Liver (tissue), 9 donors: ENCODE measurements around the gene BMAL1. TPM values are rescaled to one million over a fixed set of nuclear protein-coding genes. Genes with fewer than 3 reads are reported as not detected.

Experiments used
- DNase-seq: peaks from one replicate; pipeline ENCODE4 v3.0.0-alpha.2; 2017; ENCODE audit warnings: low spot score
- H3K27ac ChIP-seq, 2 donors: one replicate each; pipeline ENCODE4 v1.7.0; 2013; ENCODE audit warnings: inconsistent platforms in 2 of 2, low read length in 2 of 2, control low read depth in 1 of 2, low read depth in 1 of 2, mild to moderate bottlenecking in 1 of 2
- H3K27me3 ChIP-seq, 4 donors: one replicate each; pipeline versions ENCODE4 v1.6.1 to v1.7.0; 2013; ENCODE audit warnings: low read length in 3 of 4, inconsistent platforms in 1 of 4, mild to moderate bottlenecking in 1 of 4, moderate library complexity in 1 of 4; ENCODE audit not compliant: control insufficient read depth in 4 of 4, insufficient read depth in 4 of 4
- H3K36me3 ChIP-seq, 4 donors: one replicate each; pipeline versions ENCODE4 v1.6.1 to v1.7.0; 2013; ENCODE audit warnings: low read length in 3 of 4, mild to moderate bottlenecking in 3 of 4, low read depth in 1 of 4, moderate library complexity in 1 of 4; ENCODE audit not compliant: control insufficient read depth in 4 of 4, insufficient read depth in 3 of 4
- H3K4me1 ChIP-seq, 4 donors: one replicate each; pipeline versions ENCODE4 v1.6.1 to v1.7.0; 2013; ENCODE audit warnings: low read length in 3 of 4, mild to moderate bottlenecking in 3 of 4, moderate library complexity in 1 of 4; ENCODE audit not compliant: control insufficient read depth in 4 of 4, insufficient read depth in 4 of 4
- H3K4me3 ChIP-seq, 3 donors: one replicate each; pipeline versions ENCODE4 v1.6.1 to v1.7.0; 2013; ENCODE audit warnings: low read length in 3 of 3, control low read depth in 1 of 3, low read depth in 1 of 3, mild to moderate bottlenecking in 1 of 3
- H3K9ac ChIP-seq, 2 donors: one replicate each; pipeline ENCODE4 v1.7.0; 2013; ENCODE audit warnings: low read length in 2 of 2, mild to moderate bottlenecking in 2 of 2, moderate library complexity in 2 of 2, control low read depth in 1 of 2, low read depth in 1 of 2
- H3K9me3 ChIP-seq, 4 donors: one replicate each; pipeline versions ENCODE4 v1.6.1 to v1.7.0; 2013; ENCODE audit warnings: low read length in 3 of 4; ENCODE audit not compliant: control insufficient read depth in 4 of 4
- EGR1 ChIP-seq, 2 donors: IDR thresholded peaks; 2 replicates each; pipeline ENCODE4 v1.6.1; 2016 to 2018; ENCODE audit warnings: antibody characterized with exemption in 2 of 2, low read depth in 2 of 2
- FOXA1 ChIP-seq: IDR thresholded peaks from 2 replicates; pipeline ENCODE4 v1.6.1; 2016; ENCODE audit warnings: antibody characterized with exemption
- GABPA ChIP-seq, 2 donors: IDR thresholded peaks in 1 of 2; conservative IDR thresholded peaks in 1 of 2; 2 replicates each; pipeline ENCODE4 v1.6.1; 2016; ENCODE audit warnings: antibody characterized with exemption in 2 of 2, mild to moderate bottlenecking in 1 of 2, moderate library complexity in 1 of 2
- HNF4G ChIP-seq: IDR thresholded peaks from 2 replicates; pipeline ENCODE4 v1.6.1; 2016; ENCODE audit warnings: antibody characterized with exemption
- JUND ChIP-seq, 2 donors: IDR thresholded peaks; 2 replicates each; pipeline ENCODE4 v1.6.1; 2016; ENCODE audit warnings: antibody characterized with exemption in 2 of 2
- NR2F2 ChIP-seq: IDR thresholded peaks from 2 replicates; pipeline ENCODE4 v1.6.1; 2016; ENCODE audit warnings: antibody characterized with exemption
- REST ChIP-seq: IDR thresholded peaks from 2 replicates; pipeline ENCODE4 v1.6.1; 2016; ENCODE audit warnings: antibody characterized with exemption, mild to moderate bottlenecking
- RXRA ChIP-seq, 2 donors: IDR thresholded peaks; 2 replicates each; pipeline ENCODE4 v1.6.1; 2017 to 2018; ENCODE audit warnings: antibody characterized with exemption in 2 of 2, mild to moderate bottlenecking in 1 of 2
- SP1 ChIP-seq: IDR thresholded peaks from 2 replicates; pipeline ENCODE4 v1.6.1; 2018; ENCODE audit warnings: antibody characterized with exemption, mild to moderate bottlenecking
- TAF1 ChIP-seq: conservative IDR thresholded peaks from 2 replicates; pipeline ENCODE4 v1.6.1; 2016; ENCODE audit warnings: antibody characterized with exemption, mild to moderate bottlenecking
- YY1 ChIP-seq: IDR thresholded peaks from 2 replicates; pipeline ENCODE4 v1.6.1; 2016; ENCODE audit warnings: antibody characterized with exemption, mild to moderate bottlenecking
- WGBS: extraction: QIAGEN DNeasy Blood & Tissue Kit; methylation state at CpG from one replicate; pipeline ENCODE4 v1.1.7; 2013; 5-methylcytosine and 5-hydroxymethylcytosine counted together
- polyA plus RNA-seq, 2 donors: library from polyadenylated mRNA; stranded (reverse) in 1 of 2; unstranded in 1 of 2; fragments of 200-250 nt in 1 of 2; fragments of >200 nt in 1 of 2; fragmentation: Nextera tagmentation in 1 of 2; extraction: Ambion mirVana in 1 of 2; gene quantifications; one replicate each; pipeline versions ENCODE4 v1.2.1 to v1.2.3, GENCODE V29; 2013 to 2015
- total RNA-seq, 2 donors: library from RNA; depleted of rRNA; stranded (reverse); fragments of >200 nt; gene quantifications; one replicate each; pipeline ENCODE4 v1.2.3, GENCODE V29; 2014
- TF ChIP-seq, protein P1 (sequence below): IDR thresholded peaks from 2 replicates; pipeline ENCODE4 v1.6.1; 2016; ENCODE audit warnings: antibody characterized with exemption
- TF ChIP-seq, protein P2 (sequence below): fragments of 150-350 bp; IDR thresholded peaks from 2 replicates; pipeline ENCODE4 v1.5.1; 2017; ENCODE audit warnings: improper control_type of control experiment, low read depth, low read length; ENCODE audit not compliant: missing input control
- TF ChIP-seq, protein P3 (sequence below): IDR thresholded peaks from 2 replicates; pipeline ENCODE4 v1.6.1; 2016; ENCODE audit warnings: antibody characterized with exemption
- donor health status: healthy.
- donor health status: healthy.
- donor health status: healthy.
- donor health status: healthy.
- donor health status: healthy.

The BMAL1 gene
- total RNA-seq (10 to 100 TPM in 1 of 2 donors, 1 to 10 TPM in 1; 4.7 to 39.0 TPM), polyA plus RNA-seq (10 to 100 TPM; 12.3 to 17.7 TPM)

- H3K4me1 ChIP-seq = peaks cover 2 to 52% (median 41%) of the 10 kb centered on the region in 4 donors
- H3K27me3 ChIP-seq = no peaks in the 10 kb centered on the region
- DNase-seq = peak; percentile 46
- WGBS = under 1% methylated on average over 95 of the region's 95 CpGs
- TF ChIP-seq JUND (IDR thresholded peaks at IDR 0.05) = no peak
- TF ChIP-seq TAF1 = no peak
- TF ChIP-seq NR2F2 = no peak
- TF ChIP-seq, protein P1, sequence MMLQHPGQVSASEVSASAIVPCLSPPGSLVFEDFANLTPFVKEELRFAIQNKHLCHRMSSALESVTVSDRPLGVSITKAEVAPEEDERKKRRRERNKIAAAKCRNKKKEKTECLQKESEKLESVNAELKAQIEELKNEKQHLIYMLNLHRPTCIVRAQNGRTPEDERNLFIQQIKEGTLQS = no peak
- TF ChIP-seq GABPA (IDR thresholded peaks at IDR 0.05 in 1 of 2, conservative IDR thresholded peaks at IDR 0.05 in 1 of 2) = no peak
- no peak for TF ChIP-seq SP1
- TF ChIP-seq HNF4G = no peak
- TF ChIP-seq EGR1 (IDR thresholded peaks at IDR 0.05; ENCODE audit: low read depth in 2 of 2) = no peak
- TF ChIP-seq REST = no peak
- no peak for TF ChIP-seq FOXA1
- TF ChIP-seq RXRA (IDR thresholded peaks at IDR 0.05) = no peak
- no peak for TF ChIP-seq YY1
- H3K27ac ChIP-seq = peak within 1 kb of the TSS; percentile 91 to 97
- H3K36me3 ChIP-seq = no peaks in the 10 kb centered on the region
- no peaks in the 10 kb centered on the region for H3K9me3 ChIP-seq
- peak within 1 kb of the TSS; percentile 79 to 94 (median 86) for H3K4me3 ChIP-seq
- peak within 1 kb of the TSS; percentile 63 to 72 for H3K9ac ChIP-seq
Observed at GRCh38 chr11:13277768-13278608, at the start of gene BMAL1. Gene BMAL1, plus strand, starts transcription at chr11:13277790. Its CDS starts 76,519 bp downstream, at chr11:13354309.

DNA sequence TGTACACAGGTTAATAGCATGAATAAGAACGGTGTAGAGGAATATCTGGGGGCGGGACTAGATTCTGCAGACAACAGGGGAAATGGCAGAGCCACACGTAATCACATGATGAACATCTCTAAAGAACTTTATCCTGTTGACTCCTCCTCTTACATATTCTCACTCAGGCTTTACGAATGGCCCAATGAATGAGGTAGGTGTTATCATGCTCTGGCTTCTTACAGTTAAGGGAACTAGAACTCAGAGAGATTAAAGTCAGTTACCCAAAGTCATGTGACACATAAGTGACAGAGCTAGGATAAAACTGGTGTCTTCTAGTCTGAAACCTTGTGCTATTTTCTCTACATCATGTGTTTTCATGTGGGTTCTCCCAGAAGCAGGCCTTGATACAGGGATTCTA is 49.0 kb upstream of the BMAL1 start:
- H3K9ac ChIP-seq = no peak overlapping the region
- no peak overlapping the region for H3K4me3 ChIP-seq
- no peaks in the 10 kb centered on the region for H3K4me1 ChIP-seq
- no peak overlapping the region for H3K27ac ChIP-seq
- TF ChIP-seq JUND (IDR thresholded peaks at IDR 0.05) (no peak), REST (no peak), EGR1 (IDR thresholded peaks at IDR 0.05; ENCODE audit: low read depth in 2 of 2) (no peak)
- TF ChIP-seq, protein P2, sequence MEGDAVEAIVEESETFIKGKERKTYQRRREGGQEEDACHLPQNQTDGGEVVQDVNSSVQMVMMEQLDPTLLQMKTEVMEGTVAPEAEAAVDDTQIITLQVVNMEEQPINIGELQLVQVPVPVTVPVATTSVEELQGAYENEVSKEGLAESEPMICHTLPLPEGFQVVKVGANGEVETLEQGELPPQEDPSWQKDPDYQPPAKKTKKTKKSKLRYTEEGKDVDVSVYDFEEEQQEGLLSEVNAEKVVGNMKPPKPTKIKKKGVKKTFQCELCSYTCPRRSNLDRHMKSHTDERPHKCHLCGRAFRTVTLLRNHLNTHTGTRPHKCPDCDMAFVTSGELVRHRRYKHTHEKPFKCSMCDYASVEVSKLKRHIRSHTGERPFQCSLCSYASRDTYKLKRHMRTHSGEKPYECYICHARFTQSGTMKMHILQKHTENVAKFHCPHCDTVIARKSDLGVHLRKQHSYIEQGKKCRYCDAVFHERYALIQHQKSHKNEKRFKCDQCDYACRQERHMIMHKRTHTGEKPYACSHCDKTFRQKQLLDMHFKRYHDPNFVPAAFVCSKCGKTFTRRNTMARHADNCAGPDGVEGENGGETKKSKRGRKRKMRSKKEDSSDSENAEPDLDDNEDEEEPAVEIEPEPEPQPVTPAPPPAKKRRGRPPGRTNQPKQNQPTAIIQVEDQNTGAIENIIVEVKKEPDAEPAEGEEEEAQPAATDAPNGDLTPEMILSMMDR = no peak
- TF ChIP-seq, protein P1 = no peak
- TF ChIP-seq, protein P3, sequence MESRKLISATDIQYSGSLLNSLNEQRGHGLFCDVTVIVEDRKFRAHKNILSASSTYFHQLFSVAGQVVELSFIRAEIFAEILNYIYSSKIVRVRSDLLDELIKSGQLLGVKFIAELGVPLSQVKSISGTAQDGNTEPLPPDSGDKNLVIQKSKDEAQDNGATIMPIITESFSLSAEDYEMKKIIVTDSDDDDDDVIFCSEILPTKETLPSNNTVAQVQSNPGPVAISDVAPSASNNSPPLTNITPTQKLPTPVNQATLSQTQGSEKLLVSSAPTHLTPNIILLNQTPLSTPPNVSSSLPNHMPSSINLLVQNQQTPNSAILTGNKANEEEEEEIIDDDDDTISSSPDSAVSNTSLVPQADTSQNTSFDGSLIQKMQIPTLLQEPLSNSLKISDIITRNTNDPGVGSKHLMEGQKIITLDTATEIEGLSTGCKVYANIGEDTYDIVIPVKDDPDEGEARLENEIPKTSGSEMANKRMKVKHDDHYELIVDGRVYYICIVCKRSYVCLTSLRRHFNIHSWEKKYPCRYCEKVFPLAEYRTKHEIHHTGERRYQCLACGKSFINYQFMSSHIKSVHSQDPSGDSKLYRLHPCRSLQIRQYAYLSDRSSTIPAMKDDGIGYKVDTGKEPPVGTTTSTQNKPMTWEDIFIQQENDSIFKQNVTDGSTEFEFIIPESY = no peak
- peaks cover 0 to 2% (median 0%) of the 10 kb centered on the region in 4 donors for H3K27me3 ChIP-seq
- no peak for DNase-seq
- 89% methylated on average over 4 of the region's 4 CpGs for WGBS
- H3K9me3 ChIP-seq = no peaks in the 10 kb centered on the region
- no peaks in the 10 kb centered on the region for H3K36me3 ChIP-seq
